Upper lobe of left lung (tissue), 4 donors: ENCODE data around the gene ACBD6.

Experiments
- CTCF ChIP-seq, 6 experiments: fragments of 450-650 bp in 4 of 6; fragments of 200-600 bp in 2 of 6; sonication (generic) in 2 of 6; IDR thresholded peaks; one replicate each; pipeline ENCODE4 v1.5.1; 2016 to 2019; ENCODE audit warnings: antibody characterized with exemption in 6 of 6
- POLR2A ChIP-seq, 4 donors: fragments of 450-650 bp; IDR thresholded peaks; one replicate each; pipeline ENCODE4 v1.5.1; 2016 to 2017; ENCODE audit warnings: antibody characterized with exemption in 4 of 4, mild to moderate bottlenecking in 2 of 4
- POLR2AphosphoS5 ChIP-seq, 2 donors: sonication (generic); formaldehyde crosslinking; IDR thresholded peaks; one replicate each; pipeline ENCODE4 v1.5.1; 2017; ENCODE audit warnings: antibody characterized with exemption in 2 of 2

GRCh38 chr1:180370188-180370587 is 132.2 kb downstream of the ACBD6 start:
- TF ChIP-seq CTCF (IDR thresholded peaks at IDR 0.05) (no peak), POLR2A (IDR thresholded peaks at IDR 0.05) (no peak), POLR2AphosphoS5 (IDR thresholded peaks at IDR 0.05) (no peak)
